Stimulated activated CD8-positive, alpha-beta memory T cell treated with anti-CD3 and anti-CD28 coated beads, Interleukin-15, amount 100 ng/mL, for 48 hours (primary cell): Measurements from ENCODE around the gene KLLN.
"Not testable (repeated sequence)": the region's sequence is repeated elsewhere in the genome, so short reads cannot be mapped to it uniquely, and the experiment has no call there.

ENCODE experiments used
- DNase-seq, 2 donors: peaks; one replicate each; pipeline ENCODE4 v3.0.0-alpha.2; 2020; ENCODE audit warnings: low read depth in 2 of 2

The KLLN gene

GRCh38 chr10:87863053-87863943, at the start of gene KLLN, which contains the start of gene PTEN:
KLLN (minus strand) TSS chr10:87863533; CDS start chr10:87862487, 1,046 bp downstream.
PTEN (plus strand) TSS chr10:87863625; CDS start chr10:87864470, 845 bp downstream.
- DNase-seq = peak; percentile 75 to 77

DNA sequence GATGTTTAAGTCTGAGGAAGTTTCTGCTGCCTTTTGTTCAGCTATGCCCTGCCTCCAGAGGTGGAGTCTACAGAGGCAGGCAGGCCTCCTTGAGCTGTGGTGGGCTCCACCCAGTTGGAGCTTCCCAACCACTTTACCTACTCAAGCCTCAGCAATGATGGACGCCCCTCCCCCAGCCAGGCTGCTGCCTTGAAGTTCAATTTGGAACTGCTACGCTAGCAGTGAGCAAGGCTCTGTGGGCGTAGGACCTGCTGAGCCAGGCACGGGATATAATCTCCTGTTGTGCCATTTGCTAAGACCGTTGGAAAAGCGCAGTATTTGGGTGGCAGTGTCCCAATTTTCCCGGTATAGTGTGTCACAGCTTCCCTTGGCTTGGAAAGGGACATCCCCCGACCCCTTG, 40.1 kb upstream of the KLLN start:
- not testable (repeated sequence) for DNase-seq

DNA sequence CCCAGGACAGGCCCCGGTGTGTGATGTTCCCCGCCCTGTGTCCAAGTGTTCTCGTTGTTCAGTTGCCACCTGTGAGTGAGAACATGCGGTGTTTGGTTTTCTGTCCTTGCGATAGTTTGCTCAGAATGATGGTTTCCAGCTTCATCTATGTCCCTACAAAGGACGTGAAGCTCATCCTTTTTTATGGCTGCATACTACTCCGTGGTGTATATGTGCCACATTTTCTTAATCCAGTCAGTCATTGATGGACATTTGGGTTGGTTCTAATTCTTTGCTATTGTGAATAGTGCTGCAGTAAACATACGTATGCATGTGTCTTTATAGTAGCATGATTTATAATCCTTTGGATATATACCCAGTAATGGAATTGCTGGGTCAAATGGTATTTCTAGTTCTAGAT, 34.6 kb upstream of the KLLN start:
- not testable (repeated sequence) for DNase-seq

GRCh38 chr10:87896216-87896615, 32.9 kb upstream of the KLLN start:
- no peak for DNase-seq

GRCh38 chr10:87895430-87895829, 32.1 kb upstream of the KLLN start:
- DNase-seq = no peak

GRCh38 chr10:87887548-87888289, 24.4 kb upstream of the KLLN start:
- DNase-seq = no peak

- DNase-seq = no peak
Observed at GRCh38 chr10:87887146-87887545, 23.8 kb upstream of the KLLN start.

DNA sequence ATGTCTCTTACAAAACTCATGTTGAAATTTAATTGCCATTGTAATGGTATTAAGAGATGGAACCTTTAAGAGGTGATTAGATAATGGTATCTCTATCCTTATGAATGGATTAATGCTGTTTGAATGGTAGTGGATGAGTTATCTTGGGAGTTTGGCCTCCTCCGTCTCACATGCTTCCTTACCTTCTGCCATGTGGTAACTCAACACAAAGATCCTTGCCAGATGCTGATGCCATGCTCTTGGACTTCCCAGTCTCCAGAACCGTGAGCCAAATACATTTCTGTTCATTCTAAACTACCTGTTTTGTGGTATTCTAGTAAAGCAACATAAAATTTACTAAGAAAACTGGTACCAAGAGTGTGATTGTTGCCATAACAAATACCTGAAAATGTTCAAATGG, 23.3 kb upstream of the KLLN start:
- DNase-seq = no peak

DNA sequence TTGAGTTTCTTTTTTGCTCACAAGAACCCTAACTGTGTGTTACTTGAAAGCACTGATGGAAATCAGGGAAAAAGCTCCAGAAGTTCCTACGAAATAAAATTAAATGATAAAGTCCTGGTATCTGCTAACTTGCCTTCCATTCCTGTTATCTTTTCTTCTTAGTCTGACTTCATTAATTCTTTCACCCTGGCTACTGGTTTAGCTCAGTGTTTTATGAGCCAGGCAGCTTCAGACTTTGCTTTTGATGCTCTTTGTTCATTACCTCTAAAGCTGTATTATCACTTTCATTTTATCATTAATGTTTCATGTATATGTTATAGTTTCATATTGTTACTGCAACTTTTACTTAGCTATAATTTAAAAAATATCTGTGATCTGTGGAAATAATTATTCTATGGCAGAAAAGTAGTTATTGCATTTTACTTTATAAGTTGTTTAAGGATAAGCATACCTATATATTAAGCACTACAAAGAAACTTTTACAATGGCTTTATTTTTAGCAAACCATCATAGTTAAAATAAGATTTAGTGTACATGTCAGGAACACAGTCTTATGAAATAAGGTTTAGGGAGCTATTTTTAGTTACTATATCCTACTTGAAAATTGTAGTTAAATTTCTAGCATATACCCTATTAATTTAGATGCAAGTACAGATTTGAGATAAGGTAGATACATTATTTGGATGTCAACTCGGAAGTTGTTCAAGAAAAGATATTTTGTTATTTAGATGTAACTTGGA, 19.4 kb upstream of the KLLN start:
- no peak for DNase-seq

GRCh38 chr10:87881373-87882059, 18.2 kb upstream of the KLLN start:
- DNase-seq = not testable (repeated sequence)

DNA sequence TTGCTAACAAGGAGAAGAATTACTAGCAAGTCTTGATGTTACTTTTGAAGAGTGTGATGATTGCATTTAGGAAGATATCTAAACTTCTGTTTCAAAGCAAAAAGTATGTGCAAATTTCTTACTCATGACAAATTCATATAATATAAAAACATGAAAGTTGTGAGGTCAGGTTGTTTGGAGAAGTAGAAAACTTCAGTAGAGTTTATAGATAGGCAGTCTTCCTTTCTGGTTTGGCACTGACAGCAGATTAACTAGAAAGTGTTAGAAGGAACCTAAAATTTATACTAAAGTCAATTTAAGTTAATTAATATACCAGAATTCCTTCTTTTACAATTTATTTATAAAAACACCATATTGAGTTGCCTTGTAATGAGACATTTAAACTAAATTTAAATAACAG, 17.0 kb upstream of the KLLN start:
- no peak for DNase-seq

DNA sequence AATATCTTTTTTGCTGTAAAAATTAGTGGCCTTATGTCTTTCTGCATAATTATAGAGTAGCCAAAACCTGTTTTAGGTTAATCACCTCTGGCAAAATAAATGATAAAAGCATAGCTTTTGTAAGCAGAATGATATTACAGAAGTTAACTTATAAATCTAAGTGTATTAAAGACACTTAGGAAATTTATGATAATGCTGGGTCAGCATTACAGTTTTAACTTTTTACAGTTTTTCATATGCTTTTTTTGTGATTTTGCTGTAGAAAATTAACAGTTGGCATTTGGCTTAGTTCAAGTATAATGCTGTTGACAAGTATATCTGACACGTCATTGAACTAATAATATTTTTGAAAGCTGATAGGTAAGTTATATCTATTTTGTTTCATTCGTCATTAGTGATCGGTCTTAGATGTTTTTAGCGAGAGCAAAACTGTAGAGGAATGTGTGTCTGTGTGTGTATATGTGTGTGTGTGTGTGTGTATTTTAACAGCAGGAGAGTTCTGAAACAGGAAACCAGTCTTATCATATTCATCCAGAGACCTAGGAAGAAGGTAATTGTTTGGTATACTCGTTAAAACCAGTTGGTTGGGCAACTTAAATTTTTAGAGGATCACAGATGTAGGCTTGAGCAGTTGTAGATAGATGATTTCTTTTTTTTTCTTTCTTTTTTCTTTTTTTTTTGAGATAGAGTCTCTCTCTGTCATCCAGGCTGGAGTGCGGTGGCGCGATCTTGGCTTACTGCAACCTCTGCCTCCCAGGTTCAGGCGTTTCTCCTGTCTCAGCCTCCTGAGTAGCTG, 15.5 kb upstream of the KLLN start:
- no peak for DNase-seq

- no peak for DNase-seq
Observed at GRCh38 chr10:87875929-87876571, 12.7 kb upstream of the KLLN start.

DNA sequence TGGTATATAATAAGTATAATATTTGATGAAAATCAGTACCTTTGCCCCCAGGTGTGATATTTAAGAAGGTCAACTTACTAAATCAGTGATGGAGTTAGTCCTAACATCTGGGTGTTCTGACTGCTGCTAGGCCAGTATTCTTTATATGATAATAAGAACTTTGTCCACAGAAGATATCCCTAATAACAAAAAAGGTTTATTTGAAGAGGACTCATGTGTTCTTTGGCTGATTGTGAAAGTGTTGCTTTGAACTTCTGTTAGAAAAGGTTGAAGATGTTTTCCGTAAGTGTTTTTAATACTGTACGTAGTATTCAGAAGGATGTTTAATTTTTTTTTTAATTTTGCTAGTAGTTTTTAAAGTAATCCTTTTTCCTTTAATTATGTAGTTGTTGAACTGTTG, 10.3 kb upstream of the KLLN start:
- no peak for DNase-seq

- no peak for DNase-seq
Observed at GRCh38 chr10:87872828-87873227, 9.5 kb upstream of the KLLN start.

DNA sequence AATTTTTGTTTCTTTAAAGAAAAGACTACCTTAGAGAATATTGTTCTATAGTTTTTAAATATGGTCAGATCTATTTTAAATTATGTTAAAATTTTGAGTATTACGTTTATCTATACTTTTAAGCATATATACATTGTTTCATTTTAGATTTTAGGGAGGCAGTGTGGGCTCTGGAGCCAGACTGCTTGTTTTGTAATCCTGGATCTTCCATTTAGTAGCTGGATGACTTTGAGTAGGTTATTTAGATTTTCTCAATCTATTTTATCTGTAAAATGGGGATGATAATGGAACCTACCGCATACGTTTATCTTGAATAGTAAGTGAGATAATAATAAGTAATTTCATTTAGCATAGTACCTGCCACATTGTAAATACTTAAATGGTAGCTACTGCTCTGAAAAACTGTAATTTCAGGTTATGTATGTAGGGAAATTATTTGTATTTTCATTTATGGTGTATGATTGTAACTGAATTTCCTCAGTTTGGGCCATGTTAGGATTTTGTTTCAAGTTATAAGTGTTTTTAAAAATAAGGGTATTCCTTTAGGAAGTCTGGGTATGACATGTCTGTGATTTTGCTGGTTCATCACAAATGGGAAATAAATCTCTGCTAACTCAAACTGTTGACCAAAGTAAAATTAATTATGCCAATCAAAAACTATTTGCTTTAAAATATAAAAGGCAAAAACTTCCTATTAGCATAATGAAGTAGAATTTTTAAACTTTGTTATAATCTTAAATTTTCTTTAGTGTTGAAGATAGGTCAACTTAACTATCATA, 6.6 kb upstream of the KLLN start:
- DNase-seq = no peak

GRCh38 chr10:87869139-87869538, 5.8 kb upstream of the KLLN start:
- DNase-seq = not testable (repeated sequence)

- DNase-seq = no peak
Observed at GRCh38 chr10:87868277-87868676, 4.9 kb upstream of the KLLN start.

GRCh38 chr10:87867453-87867852, 4.1 kb upstream of the KLLN start:
- no peak for DNase-seq
